ENCODE results near the gene COL6A2.

- TF ChIP-seq CTCF (conservative IDR thresholded peaks at IDR 0.05) (no peak), EZH2 (IDR thresholded peaks at IDR 0.05; ENCODE audit: low read depth) (no peak)
These were observed 33.9 kb upstream of the COL6A2 start for GRCh38 chr21:46063734-46064680.
